Kidney glomerular epithelial cell (primary cell): ENCODE measurements around the gene NOVA2.

Source experiments
- DNase-seq: peaks from one replicate; lab custom pipeline; 2025; lab: John Stamatoyannopoulos, UW

Gene NOVA2, protein sequence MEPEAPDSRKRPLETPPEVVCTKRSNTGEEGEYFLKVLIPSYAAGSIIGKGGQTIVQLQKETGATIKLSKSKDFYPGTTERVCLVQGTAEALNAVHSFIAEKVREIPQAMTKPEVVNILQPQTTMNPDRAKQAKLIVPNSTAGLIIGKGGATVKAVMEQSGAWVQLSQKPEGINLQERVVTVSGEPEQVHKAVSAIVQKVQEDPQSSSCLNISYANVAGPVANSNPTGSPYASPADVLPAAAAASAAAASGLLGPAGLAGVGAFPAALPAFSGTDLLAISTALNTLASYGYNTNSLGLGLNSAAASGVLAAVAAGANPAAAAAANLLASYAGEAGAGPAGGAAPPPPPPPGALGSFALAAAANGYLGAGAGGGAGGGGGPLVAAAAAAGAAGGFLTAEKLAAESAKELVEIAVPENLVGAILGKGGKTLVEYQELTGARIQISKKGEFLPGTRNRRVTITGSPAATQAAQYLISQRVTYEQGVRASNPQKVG

DNA sequence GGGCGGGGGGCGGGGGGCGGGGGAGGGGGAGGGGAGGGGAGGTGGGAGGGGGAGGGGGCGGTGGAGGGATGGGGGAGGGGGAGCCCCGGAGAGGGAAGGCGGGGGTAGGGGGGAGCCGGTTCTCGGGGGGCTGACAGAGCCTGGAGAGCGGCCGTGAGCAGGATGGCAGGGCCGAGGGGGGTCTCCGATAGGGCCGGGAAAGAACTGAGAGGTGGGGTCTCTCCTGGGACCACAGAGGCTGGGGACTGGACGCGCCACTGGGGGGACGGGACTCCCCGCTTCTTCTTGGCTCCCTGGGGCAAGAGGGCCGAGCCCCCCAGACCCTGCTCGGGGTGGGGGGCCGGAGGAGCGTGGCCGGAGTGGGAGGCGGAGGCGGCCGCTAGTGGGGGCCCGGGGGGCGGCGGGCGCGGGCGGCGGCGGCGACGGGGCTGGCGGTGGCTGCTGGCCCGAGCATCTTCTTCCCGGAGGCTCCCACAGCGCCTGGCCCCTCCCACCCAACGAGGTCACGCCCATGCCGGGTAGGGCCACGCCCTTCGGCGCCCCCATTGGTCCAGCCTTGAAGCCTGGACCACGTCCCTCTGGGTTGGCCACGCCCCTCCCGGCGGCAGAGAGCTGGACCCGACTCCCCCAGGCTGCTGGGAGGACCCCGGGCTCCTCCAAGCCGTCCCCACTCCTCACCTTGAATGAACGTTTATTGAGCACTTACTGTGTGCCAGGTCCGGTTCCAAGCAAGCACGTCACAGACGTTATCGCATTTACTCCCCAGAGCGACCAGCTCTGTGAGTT is at the start of gene NOVA2:
Gene NOVA2 (minus strand): TSS at position 313 of the 786 bp plus-strand sequence. CDS start 514 bp downstream, outside the sequence.
- DNase-seq: no peak

GRCh38 chr19:46023311-46023779 is 49.7 kb upstream of the NOVA2 start:
- DNase-seq: no peak

GRCh38 chr19:46022431-46023310 is 49.0 kb upstream of the NOVA2 start, which contains the start of gene PGLYRP1:
TSS of gene PGLYRP1 (minus strand) at chr19:46023053. CDS start at chr19:46023021, 32 bp downstream.
- DNase-seq: no peak

- DNase-seq: no peak
These were observed 48.4 kb upstream of the NOVA2 start for GRCh38 chr19:46022061-46022430.

GRCh38 chr19:46021531-46022041 is 47.9 kb upstream of the NOVA2 start:
- no peak for DNase-seq

- no peak for DNase-seq
These were observed 47.1 kb upstream of the NOVA2 start for GRCh38 chr19:46020819-46021125.

DNA sequence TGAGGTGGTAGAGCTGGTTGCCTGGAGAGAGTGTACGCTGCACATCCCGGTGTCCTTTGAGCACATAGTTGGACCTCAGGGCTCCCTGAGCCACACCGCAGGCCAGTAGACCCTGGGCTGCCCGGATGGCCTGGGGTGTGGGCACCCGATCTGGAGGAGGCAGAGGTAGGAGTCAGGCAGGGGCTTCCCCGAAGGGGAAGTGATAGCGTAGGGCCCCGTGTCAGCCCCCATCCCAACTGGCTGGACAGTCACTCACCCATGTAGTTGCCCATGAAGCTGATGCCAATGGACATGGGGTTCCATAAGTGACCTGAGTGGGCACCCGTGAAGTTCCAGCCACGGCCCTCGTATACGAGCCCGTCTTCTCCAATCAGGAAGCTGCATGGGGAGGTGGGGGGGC is 45.6 kb upstream of the NOVA2 start:
- DNase-seq: no peak

GRCh38 chr19:46018729-46019251 is 45.1 kb upstream of the NOVA2 start:
- no peak for DNase-seq

DNA sequence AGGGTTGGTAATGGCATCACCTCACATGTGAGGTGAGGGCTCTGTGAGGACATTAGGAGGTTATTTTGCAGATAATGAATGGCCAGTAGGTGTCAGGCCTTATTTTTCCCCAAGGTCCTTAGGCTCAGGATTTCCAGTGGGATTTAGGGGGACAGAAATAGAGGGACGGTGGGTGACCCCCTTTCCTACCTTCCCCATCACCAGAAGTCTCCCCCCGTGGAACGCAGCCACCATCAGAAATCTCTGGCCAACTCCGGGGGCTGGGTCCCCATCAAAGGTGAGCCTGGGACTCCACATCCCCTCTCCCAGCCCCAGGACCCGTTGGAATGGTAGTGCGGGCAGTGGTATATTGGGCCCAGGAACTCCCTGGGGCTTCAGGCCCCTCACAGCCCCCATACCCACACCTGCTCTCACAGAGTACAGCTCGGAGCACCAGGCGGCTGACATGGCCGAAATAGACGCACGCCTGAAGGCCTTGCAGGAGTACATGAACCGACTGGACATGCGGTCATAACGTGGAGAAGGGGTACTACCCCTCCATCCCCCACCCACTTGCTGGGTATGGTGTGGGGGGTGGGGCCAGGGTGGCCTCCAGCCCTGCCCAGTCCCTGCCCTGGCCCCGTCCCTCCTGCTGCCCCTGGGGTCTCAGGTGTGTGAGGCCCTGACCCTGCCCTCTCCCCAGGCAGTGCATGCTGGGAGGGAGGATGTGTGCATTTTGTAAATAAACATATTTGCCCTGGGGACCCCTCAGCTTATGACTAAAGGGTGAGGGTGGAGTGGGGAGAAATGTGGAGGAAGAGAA is 44.4 kb upstream of the NOVA2 start:
- DNase-seq: no peak

- no peak for DNase-seq
These were observed 43.4 kb upstream of the NOVA2 start for GRCh38 chr19:46017095-46017429.

DNA sequence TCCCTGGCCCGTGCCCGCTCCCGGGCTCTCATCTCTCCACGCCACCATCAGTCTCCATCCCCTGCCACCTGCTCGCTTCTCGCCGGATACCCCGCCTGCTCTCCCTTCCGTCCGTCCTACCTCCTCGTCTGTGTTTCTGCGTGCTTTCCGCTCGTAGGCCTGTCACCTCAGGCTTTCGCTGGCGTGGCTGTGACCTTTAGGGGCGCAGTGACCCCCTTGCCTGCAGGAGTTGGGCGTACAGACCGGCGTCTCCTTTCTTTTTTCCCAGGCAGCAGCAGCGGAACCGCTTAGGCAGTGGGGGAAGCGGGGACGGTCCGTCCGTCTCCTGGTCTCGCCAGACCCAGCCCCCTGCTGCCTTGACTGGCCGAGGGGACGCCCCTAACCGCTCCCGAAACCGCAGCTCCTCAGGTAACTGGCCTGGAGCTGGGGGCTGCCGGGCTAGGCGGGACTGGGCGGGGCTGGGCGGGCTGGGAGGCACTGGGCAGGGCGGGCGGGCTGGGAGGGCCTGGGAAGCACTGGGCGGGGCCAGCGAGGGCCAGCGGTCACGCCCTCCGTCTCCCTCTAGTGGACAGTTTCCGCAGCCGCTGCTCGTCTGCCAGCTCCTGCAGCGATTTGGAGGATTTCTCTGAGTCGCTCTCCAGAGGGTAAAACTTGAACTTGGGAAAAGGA is 42.9 kb upstream of the NOVA2 start:
- peak; percentile 55 for DNase-seq

- no peak for DNase-seq
These were observed 42.2 kb upstream of the NOVA2 start for GRCh38 chr19:46015687-46016425.

DNA sequence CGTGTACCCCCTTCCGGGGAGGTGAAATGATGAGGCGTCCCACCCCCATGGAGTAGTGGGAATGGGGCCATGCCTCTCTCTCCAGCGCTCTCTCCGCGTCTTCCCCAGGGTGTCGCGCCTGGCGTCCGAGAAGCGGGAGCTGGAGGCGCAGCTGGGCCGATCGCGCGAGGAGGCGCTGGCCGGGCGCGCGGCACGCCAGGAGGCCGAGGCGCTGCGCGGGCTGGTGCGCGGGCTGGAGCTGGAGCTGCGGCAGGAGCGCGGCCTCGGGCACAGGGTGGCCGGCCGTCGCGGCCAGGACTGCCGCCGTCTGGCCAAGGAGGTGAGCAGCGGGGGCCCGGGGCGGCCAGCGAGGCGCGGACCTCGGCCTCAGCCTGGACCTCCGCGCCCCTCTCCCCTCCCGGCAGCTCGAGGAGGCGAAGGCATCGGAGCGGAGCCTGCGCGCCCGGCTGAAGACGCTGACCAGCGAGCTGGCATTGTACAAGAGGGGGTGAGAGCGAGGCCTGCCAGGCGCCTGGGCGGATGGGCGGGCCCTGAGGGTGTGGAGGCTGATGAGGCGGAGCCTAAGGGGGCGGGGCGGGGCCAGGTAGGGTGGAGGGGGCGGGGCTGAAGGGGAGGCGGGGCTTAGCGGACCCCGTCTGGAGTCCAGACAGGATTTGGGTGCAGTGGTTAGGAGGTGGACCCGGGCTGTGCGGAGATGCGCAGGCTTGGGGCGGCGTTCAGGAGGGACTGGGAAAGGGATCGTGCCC is 41.4 kb upstream of the NOVA2 start:
- peak; percentile 70 for DNase-seq

DNA sequence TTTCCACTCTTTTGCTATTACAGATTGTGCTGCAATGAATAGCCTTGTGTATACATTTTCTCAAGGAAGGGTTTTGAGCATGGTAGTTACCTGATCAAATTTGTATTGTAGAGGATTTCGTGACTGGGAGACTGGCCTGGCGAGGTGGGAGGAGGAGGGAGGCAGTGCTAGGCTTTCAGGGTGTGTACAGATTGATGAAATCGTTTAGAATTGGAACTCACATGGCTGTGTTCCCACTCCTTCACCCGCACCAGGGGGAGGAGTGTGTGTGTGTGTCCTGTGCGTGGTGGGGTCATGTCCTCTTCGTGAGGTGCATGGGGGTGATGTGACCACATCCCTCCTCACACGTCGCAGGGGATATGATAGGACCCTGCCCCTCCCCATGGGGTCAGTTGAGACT is 40.9 kb upstream of the NOVA2 start:
- no peak for DNase-seq

DNA sequence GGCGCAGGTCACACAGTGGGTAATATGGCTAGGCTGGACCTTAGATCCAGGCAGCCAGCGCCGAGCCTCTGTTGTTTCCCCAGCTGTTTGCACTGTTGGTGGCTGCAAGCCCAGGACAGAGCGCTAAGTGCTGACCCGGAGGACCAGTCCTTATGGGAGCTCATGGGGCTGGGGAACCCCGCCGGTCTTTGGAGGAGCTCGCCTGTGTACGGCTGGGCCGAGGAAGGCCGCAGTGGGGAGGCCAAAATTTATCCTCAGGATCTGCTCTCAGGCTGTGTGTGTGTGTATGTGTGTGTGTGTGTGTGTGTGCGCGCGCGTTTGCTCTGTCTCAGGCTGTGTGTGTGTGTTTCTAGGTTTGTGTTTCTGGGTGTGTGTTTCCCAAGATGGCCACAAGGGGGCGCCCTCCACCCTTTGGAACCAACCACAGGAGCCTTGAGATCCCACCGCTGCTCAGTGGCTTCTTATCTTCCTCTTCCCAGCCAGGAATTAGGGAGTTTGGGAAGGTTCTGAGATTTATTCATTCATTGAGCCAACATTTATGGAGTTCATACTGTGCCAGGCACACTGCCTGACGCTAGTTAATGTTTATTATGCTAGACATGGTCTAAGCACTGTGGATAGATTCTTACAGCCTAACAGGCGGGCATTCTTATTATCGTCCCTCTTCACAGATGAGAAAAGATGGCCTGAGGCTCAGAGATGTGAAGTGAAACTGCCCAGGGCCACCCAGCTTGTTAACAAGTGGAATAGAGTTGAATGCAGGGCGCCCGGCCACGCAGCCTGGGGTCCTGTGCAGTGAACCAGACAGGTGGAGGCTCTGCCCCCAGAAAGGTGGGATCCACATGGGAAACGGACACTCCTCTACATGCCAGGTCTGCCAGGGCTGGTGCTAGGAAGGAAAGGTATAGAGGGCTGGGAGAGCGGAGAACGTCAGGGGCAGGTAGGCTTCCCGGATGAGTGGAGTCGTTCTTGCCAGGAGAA is 36.2 kb upstream of the NOVA2 start:
- peak; percentile 62 for DNase-seq

- DNase-seq: no peak
These were observed 32.7 kb upstream of the NOVA2 start for GRCh38 chr19:46006411-46006810.

DNA sequence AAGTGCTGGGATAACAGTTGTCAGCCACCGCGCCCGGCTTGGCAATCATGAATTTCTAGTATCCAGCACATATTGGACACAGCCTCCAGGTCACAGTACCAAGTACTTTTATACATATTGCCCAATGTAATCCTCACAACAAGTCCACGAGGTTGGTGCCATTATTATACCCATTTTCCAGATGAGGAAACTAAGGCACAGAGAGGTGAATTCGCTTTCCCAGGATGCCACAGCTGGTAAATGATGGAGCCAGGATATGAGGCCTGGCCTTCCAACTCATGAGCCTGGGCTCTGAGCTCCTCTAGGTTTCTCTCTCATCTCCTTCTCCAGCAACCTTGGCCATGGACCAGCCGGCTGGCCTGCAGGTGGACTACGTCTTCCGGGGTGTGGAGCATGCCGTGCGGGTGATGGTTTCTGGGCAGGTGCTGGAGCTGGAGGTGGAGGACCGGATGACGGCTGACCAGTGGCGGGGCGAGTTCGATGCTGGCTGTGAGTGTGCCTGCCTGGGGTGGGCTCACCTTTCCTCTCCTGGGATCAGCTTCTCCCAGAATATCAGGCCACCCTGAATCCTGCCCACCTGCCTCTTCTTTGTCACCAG is 29.1 kb upstream of the NOVA2 start:
- no peak for DNase-seq
